GM12864 (cell line): ENCODE measurements around the gene DLX2.

Source experiments
- DNase-seq: peaks from one replicate; pipeline ENCODE4 v3.0.0-alpha.2; 2011; ENCODE audit warnings: low read depth
- H3K4me3 ChIP-seq: 2 replicates; pipeline ENCODE4 v1.5.1; 2011; ENCODE audit warnings: mild to moderate bottlenecking, low read depth, low read length, control low read depth
- TF ChIP-seq, protein P1 (sequence below): IDR thresholded peaks from 2 replicates; pipeline ENCODE4 v1.5.1; 2011; ENCODE audit warnings: low read depth, mild to moderate bottlenecking, moderate library complexity, low read length, control low read depth, inconsistent platforms; ENCODE audit errors: missing control alignments

DLX2 gene

DNA sequence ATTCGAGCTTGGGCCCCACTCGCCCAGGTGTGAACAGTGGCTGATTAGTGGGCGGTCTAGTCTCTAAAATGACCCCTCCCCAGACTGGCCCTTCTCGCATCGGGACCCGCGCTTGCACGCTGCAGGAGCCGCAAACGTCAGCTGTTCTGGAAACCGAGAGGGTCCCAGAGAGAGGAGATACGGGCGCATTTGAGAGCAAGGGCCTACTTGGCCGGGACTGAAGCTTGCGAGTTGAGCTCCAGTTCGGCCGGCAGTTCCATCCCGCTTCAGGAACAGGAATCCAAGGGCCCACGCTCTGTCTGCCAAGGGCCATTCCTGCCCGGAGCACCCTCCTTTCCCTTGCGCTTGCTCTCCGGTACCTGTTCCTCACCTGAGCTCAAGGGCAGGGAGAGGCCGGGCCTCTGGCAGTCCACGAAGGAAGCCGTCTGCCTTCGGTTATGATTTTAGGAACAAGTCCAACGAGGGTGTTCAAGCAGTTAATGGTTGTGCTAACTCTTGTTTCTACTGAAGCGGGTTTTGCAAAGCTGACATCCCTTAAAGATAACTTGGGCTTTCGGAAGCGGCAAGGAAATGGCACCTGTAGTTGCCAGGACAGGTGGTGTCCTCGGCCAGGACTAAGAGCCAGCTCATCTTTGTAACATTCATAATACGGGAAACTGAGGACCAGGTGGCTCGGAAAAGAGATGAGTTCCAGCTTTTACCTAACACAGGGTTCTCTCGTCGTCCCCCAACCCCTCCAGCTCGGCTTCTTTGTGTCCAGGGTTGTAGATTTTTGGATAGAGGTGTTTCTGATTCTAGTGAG lies 21.3 kb downstream of the DLX2 start:
- TF ChIP-seq, protein P1, sequence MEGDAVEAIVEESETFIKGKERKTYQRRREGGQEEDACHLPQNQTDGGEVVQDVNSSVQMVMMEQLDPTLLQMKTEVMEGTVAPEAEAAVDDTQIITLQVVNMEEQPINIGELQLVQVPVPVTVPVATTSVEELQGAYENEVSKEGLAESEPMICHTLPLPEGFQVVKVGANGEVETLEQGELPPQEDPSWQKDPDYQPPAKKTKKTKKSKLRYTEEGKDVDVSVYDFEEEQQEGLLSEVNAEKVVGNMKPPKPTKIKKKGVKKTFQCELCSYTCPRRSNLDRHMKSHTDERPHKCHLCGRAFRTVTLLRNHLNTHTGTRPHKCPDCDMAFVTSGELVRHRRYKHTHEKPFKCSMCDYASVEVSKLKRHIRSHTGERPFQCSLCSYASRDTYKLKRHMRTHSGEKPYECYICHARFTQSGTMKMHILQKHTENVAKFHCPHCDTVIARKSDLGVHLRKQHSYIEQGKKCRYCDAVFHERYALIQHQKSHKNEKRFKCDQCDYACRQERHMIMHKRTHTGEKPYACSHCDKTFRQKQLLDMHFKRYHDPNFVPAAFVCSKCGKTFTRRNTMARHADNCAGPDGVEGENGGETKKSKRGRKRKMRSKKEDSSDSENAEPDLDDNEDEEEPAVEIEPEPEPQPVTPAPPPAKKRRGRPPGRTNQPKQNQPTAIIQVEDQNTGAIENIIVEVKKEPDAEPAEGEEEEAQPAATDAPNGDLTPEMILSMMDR: no peak
- H3K4me3 ChIP-seq: no peak overlapping the region
- DNase-seq: no peak

DNA sequence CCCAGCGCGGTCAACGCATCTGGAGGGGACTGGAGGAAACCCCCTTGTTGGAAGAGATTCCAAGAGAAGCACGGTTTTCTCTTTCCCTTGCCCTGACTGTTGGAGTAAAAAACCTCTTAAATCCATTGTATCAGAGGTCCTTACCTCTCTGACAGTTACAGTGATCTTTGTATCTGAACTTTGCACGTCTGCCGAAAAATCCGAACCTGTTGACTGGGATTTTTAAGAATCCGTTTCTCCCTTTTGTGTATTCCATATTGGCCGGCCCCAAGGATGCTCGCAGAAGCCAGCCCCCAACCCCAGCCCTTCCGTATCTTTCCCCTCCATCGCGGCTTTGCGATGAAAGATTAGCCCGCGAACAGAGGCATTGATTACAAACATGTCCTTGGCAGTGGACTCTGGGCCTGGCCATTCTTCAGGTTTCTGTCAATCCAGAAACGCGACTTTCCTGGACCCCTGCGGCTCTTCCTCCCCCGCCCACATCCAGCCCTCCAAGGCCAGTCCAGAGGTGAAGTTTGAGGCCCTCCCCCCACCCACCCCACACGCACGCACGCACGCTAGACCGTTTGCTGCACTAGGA lies 22.0 kb downstream of the DLX2 start:
- TF ChIP-seq, protein P1: no peak
- no peak overlapping the region for H3K4me3 ChIP-seq
- no peak for DNase-seq

DNA sequence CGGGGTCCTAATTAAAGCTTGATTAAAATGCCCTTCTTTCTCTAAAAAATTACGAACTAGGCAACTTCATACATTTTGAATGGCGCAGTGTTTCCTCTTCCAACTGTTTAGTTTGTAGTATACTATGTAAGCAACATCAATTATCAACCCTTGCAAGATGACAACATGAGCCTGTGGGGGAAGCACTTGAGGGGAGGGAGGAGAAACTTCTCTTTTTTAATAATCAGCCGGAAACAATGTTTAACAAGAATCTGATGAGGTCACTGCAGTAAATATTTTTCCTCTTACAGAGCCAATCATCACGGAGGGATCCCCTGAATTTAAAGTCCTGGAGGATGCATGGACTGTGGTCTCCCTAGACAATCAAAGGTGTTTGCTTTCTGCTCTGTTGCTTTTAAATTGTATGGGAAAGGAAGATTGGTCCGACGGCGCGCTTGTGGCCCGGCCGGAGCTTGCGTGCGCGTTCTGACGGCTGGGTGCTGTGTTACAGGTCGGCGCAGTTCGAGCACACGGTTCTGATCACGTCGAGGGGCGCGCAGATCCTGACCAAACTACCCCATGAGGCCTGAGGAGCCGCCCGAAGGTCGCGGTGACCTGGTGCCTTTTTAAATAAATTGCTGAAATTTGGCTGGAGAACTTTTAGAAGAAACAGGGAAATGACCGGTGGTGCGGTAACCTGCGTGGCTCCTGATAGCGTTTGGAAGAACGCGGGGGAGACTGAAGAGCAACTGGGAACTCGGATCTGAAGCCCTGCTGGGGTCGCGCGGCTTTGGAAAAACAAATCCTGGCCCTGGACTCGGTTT lies 22.7 kb downstream of the DLX2 start:
- DNase-seq: no peak
- H3K4me3 ChIP-seq: no peak overlapping the region
- TF ChIP-seq, protein P1: no peak

DNA sequence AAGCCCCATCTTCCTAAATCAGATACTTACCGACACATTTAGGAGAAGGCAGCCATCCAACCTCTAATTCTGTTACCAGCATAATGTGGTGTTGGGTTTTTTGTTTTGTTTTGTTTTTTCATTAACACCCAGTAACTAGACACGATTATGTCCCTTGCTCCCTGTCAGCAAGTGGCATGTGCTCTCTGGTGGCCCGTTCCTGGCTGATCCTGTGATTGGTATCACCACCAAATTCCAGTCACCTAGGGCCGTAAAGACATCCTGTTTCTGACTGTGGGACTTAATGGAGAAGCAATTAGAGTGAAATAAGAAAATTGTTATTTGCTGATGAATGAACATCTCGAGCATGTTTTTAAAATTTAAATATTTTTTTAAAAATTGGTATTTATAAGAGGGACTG lies 23.3 kb downstream of the DLX2 start:
- DNase-seq: no peak
- H3K4me3 ChIP-seq: no peak overlapping the region
- TF ChIP-seq, protein P1: no peak

DNA sequence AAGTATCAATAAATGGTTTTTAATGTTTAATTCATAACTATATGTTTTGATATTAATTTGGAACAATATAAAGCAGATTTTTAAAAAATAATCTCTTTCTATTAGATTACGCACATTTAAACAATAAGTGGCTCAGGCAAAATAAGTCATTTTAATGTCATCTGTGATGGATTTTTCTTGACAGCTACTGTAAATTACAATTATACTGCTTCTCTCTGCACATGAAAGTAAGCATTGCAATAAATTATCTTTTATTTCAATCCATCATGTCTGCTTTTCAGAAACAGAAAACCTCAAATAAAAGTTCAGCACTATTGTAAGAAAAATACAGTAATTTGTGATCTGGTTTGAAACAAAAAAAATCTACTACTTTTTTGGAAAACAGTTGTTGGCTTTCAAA lies 28.4 kb downstream of the DLX2 start:
- TF ChIP-seq, protein P1: no peak
- H3K4me3 ChIP-seq: no peak overlapping the region
- DNase-seq: no peak

DNA sequence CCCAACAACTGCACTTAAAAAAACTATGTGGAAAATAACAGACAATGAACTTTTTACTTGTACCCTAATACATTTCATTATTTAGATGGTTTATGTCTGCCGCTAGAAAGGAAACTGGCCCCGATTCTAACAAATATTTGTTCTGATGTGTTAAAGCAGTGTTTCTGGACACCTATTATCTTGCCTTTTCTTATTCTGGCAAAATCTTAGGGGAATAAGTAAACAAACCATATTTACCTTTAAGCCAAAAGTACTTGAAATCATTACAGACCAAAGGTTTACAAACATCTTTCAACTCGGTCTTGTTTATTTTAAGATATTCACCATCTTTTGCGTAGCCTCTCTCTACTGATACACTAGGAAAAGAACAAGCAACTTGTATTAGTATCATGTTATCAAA lies 29.2 kb downstream of the DLX2 start:
- H3K4me3 ChIP-seq: no peak overlapping the region
- DNase-seq: no peak
- TF ChIP-seq, protein P1: no peak
